OCI-LY1 (cell line): Measurements from ENCODE around the gene AGO1.

Experiments
- H2AFZ ChIP-seq: fragments of 200-600 bp; sonication (generic), shearing (Covaris generic); 2 replicates; pipeline ENCODE4 v1.6.0; 2014; ENCODE audit warnings: antibody characterized with exemption, mild to moderate bottlenecking, low read length
- H3F3A ChIP-seq: fragments of 200-600 bp; sonication (generic), shearing (Covaris generic); 2 replicates; pipeline ENCODE4 v1.6.0; 2014; ENCODE audit warnings: mild to moderate bottlenecking, antibody characterized with exemption, low read length, moderate library complexity; ENCODE audit not compliant: insufficient read depth
- H3K27ac ChIP-seq: fragments of 200-600 bp; sonication (generic); 2 replicates; pipeline ENCODE4 v1.5.1; 2014; ENCODE audit warnings: low read length, mixed run types, mild to moderate bottlenecking, low read depth; ENCODE audit not compliant: poor library complexity, severe bottlenecking
- H3K27me3 ChIP-seq: fragments of 200-600 bp; sonication (generic); 2 replicates; pipeline ENCODE4 v1.6.0; 2014; ENCODE audit warnings: antibody characterized with exemption, mild to moderate bottlenecking, low read length, moderate library complexity; ENCODE audit not compliant: insufficient read depth
- H3K36me3 ChIP-seq: fragments of 200-600 bp; sonication (generic); 2 replicates; pipeline ENCODE4 v1.6.1; 2014; ENCODE audit warnings: mild to moderate bottlenecking, antibody characterized with exemption, low read length, moderate library complexity, mixed read lengths; ENCODE audit not compliant: insufficient read depth
- H3K4me1 ChIP-seq: fragments of 200-600 bp; sonication (generic); 2 replicates; pipeline ENCODE4 v1.5.1; 2014; ENCODE audit warnings: mild to moderate bottlenecking, low read length, moderate library complexity; ENCODE audit not compliant: insufficient read depth, severe bottlenecking
- H3K4me2 ChIP-seq: fragments of 200-600 bp; sonication (generic), shearing (Covaris generic); 2 replicates; pipeline ENCODE4 v1.6.1; 2014; ENCODE audit warnings: low read length
- H3K4me3 ChIP-seq: fragments of 200-600 bp; sonication (generic); 2 replicates; pipeline ENCODE4 v1.5.1; 2014; ENCODE audit warnings: low read length, low read depth, mild to moderate bottlenecking, mixed read lengths; ENCODE audit not compliant: poor library complexity, severe bottlenecking
- H3K79me2 ChIP-seq: fragments of 200-600 bp; shearing (Covaris generic); 2 replicates; pipeline ENCODE4 v1.6.1; 2016; ENCODE audit warnings: mixed run types, low read length, mixed read lengths; ENCODE audit not compliant: insufficient read depth
- H3K9ac ChIP-seq: fragments of 200-600 bp; sonication (generic), shearing (Covaris generic); 2 replicates; pipeline ENCODE4 v1.6.1; 2014; ENCODE audit warnings: mild to moderate bottlenecking, low read length, mixed read lengths
- H3K9me2 ChIP-seq: fragments of 200-600 bp; sonication (generic), shearing (Covaris generic); 2 replicates; pipeline ENCODE4 v1.6.1; 2014; ENCODE audit warnings: low read depth, mild to moderate bottlenecking, low read length, mixed read lengths
- H3K9me3 ChIP-seq: fragments of 200-600 bp; shearing (Covaris generic); 2 replicates; pipeline ENCODE4 v1.6.1; 2014; ENCODE audit warnings: low read length, mixed read lengths
- H4K20me1 ChIP-seq: fragments of 200-600 bp; sonication (generic), shearing (Covaris generic); 2 replicates; pipeline ENCODE4 v1.6.0; 2016; ENCODE audit warnings: mild to moderate bottlenecking, low read length; ENCODE audit not compliant: insufficient read depth
- CTCF ChIP-seq: fragments of 200-600 bp; sonication (generic), shearing (Covaris generic); IDR thresholded peaks from 2 replicates; pipeline ENCODE4 v1.5.1; 2017; ENCODE audit warnings: mild to moderate bottlenecking, antibody characterized with exemption, low read length, moderate library complexity, mixed read lengths
- EZH2 ChIP-seq: fragments of 200-600 bp; sonication (generic), shearing (Covaris generic); IDR thresholded peaks from 2 replicates; pipeline ENCODE4 v1.8.0; 2017; ENCODE audit warnings: borderline replicate concordance, mixed run types, mild to moderate bottlenecking, antibody characterized with exemption, low read length, moderate library complexity, mixed read lengths

The AGO1 gene

GRCh38 chr1:35936838-35937237, 53.8 kb downstream of the AGO1 start:
- no peak overlapping the region for H3K27ac ChIP-seq
- no peaks in the 10 kb centered on the region for H4K20me1 ChIP-seq
- no peak overlapping the region for H3K9ac ChIP-seq

DNA sequence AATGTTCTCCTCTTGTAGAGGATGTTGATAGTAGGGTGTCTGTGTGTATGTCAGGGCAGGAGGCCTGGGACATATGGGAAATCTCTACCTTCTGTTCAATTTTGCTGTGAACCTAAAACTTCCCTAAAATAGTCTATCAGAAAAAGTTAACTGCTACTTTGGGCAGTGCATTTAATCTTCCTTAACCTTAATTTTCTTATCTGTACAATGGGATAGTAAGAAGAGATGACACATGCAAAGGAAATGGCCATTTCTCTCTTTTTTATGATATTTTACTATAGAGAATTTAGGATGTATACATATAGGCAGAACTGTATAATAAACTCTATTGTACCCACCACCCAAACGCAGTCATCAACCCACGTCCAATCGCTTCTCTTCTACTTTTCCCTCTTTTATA, 56.5 kb downstream of the AGO1 start:
- Histone ChIP-seq H4K20me1 (no peaks in the 10 kb centered on the region), H3K36me3 (0 out of 2 replicates have a peak, but pooled peaks cover 5% of the 10 kb centered on the region), H3F3A (no peaks in the 10 kb centered on the region), H3K4me2 (no peak overlapping the region), H3K4me1 (peaks cover 27% of the 10 kb centered on the region), H3K4me3 (no peak overlapping the region), H3K27ac (no peak overlapping the region), H3K9ac (no peak overlapping the region), H3K27me3 (no peaks in the 10 kb centered on the region), H2AFZ (no peak overlapping the region), H3K79me2 (peaks cover 94% of the 10 kb centered on the region), H3K9me2 (no peaks in the 10 kb centered on the region), H3K9me3 (no peaks in the 10 kb centered on the region)
- TF ChIP-seq EZH2: no peak
- no peak for TF ChIP-seq CTCF

More at GRCh38 chr1:35936838-35937237, 53.8 kb downstream of the AGO1 start:
- H3K36me3 ChIP-seq: no peaks in the 10 kb centered on the region
- H3K9me2 ChIP-seq: no peaks in the 10 kb centered on the region
- H3K4me3 ChIP-seq: no peak overlapping the region
- no peak overlapping the region for H3K4me2 ChIP-seq
- TF ChIP-seq EZH2 (no peak), CTCF (no peak)
- H2AFZ ChIP-seq: no peak overlapping the region
- H3K27me3 ChIP-seq: no peaks in the 10 kb centered on the region
- no peaks in the 10 kb centered on the region for H3K9me3 ChIP-seq
- H3F3A ChIP-seq: no peaks in the 10 kb centered on the region
- H3K4me1 ChIP-seq: peaks cover 41% of the 10 kb centered on the region
- peaks cover 98% of the 10 kb centered on the region for H3K79me2 ChIP-seq

- Histone ChIP-seq H3K9me2 (no peaks in the 10 kb centered on the region), H3K36me3 (peaks cover 21% of the 10 kb centered on the region; the same call in 1 of the 2 replicates), H3K4me2 (no peak overlapping the region), H3K4me3 (no peak overlapping the region), H3F3A (no peaks in the 10 kb centered on the region), H3K27ac (no peak overlapping the region), H3K4me1 (peaks cover 18% of the 10 kb centered on the region), H3K9ac (no peak overlapping the region), H3K9me3 (no peaks in the 10 kb centered on the region), H2AFZ (no peak overlapping the region), H4K20me1 (no peaks in the 10 kb centered on the region), H3K79me2 (peaks cover 67% of the 10 kb centered on the region), H3K27me3 (no peaks in the 10 kb centered on the region)
- TF ChIP-seq EZH2 (no peak), CTCF (no peak)
Measured at GRCh38 chr1:35945327-35945726, 62.3 kb downstream of the AGO1 start.
